ENCODE measurements around the gene FGFBP3. TPM values are rescaled to one million over a fixed set of nuclear protein-coding genes. Genes with fewer than 3 reads are reported as not detected.

The FGFBP3 gene
- total and polyA plus RNA-seq, 2 of the 4 experiments (the other 2 are of a cell fraction): under 0.01 to 0.36 TPM

DNA sequence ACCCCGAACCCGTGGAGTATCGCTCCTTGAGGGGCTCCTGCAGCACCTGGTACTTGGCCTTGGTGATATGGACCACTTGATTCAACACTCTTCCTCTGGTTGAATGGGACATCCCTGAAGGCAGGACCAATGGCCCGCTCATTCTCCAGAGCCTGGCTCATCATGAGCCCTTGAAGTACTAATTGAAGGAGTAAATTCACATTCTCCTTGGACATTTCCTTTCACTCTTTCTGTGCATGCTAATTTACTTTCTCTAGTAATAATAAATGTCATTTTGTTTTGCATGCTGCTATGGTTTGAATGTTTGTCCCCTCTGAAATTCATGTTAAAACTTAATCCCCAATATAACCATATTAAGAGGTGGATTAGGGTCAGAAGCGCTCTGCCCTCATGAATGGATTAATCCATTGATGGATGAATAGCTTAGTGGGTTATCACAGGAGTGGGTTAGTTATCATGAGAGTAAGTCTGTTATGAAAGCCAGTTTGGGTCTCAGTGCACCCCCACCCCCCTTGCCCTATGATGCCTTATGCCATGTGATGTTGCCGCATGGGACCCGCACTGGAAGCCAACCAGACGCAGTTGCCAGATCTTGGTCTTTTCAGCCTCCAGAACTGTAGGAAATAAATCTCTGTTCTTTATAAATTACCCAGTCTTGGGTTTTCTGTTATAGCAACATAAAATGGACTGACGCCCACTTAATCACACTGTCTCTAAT lies 23.8 kb downstream of the FGFBP3 start:
- Histone ChIP-seq H3K14ac (replicated peaks; ENCODE audit: low read depth, low read length) (no peak overlapping the region), H3K79me1 (ENCODE audit: low read depth in 1 of 2, low read length in 2 of 2) (no peaks in the 10 kb centered on the region), H2BK5ac (ENCODE audit: low read depth, low read length, poor library complexity, severe bottlenecking) (no peak overlapping the region), H4K5ac (ENCODE audit: low read depth, low read length) (no peak overlapping the region), H3K4ac (ENCODE audit: low read depth, low read length) (no peak overlapping the region), H4K91ac (ENCODE audit: insufficient read depth, low read depth, low read length) (no peak overlapping the region), H3K4me2 (ENCODE audit: low read depth, low read length) (no peak overlapping the region), H2BK20ac (ENCODE audit: low read depth, low read length) (no peak overlapping the region), H3K56ac (ENCODE audit: extremely low read depth, insufficient read depth, low read length) (no peak overlapping the region), H2BK120ac (ENCODE audit: low read depth, low read length) (no peak overlapping the region), H4K8ac (ENCODE audit: low read depth in 2 of 2, low read length in 2 of 2) (no peak overlapping the region), H3K9me1 (ENCODE audit: insufficient read depth, low read length) (no peaks in the 10 kb centered on the region), H3K4me3 (ENCODE audit: insufficient read depth, low read depth, low read length) (no peak overlapping the region), H3K23ac (ENCODE audit: low read depth, low read length) (no peak overlapping the region), H2AK9ac (replicated peaks; ENCODE audit: low read depth, low read length, poor library complexity) (no peak overlapping the region), H3K27me3 (ENCODE audit: control insufficient read depth, insufficient read depth, low read length) (no peaks in the 10 kb centered on the region; the same call in 1 of the 2 replicates), H2BK15ac (ENCODE audit: low read depth, low read length) (no peak overlapping the region), H3K9ac (ENCODE audit: low read depth, low read length) (no peak overlapping the region), H3K36me3 (ENCODE audit: control insufficient read depth, insufficient read depth, low read length) (no peaks in the 10 kb centered on the region), H3K18ac (ENCODE audit: low read depth, low read length) (no peak overlapping the region), H2AFZ (replicated peaks; ENCODE audit: low read length, poor library complexity) (no peak overlapping the region), H3K9me3 (ENCODE audit: control insufficient read depth, insufficient read depth, low read length) (no peaks in the 10 kb centered on the region; the same call in 1 of the 2 replicates), H2AK5ac (ENCODE audit: low read depth, low read length) (no peak overlapping the region), H3K4me1 (ENCODE audit: control insufficient read depth, insufficient read depth, low read length) (no peaks in the 10 kb centered on the region), H4K20me1 (ENCODE audit: insufficient read depth, low read length) (no peaks in the 10 kb centered on the region), H3K27ac (ENCODE audit: insufficient read depth, low read length) (no peak overlapping the region)
- ChIA-PET POLR2A (ENCODE audit: unreplicated experiment) (interaction anchor here (0.6 kb wide), 1 partner anchor 296 kb away, joined by 3 read pairs; no protein-coding TSS in a partner anchor), CTCF (no interaction called here)
- dilution Hi-C loops (cut with HindIII; ENCODE audit: low sequenced_read_pairs, unreplicated experiment): no loop called here
- intact Hi-C loops (cut with micrococcal nuclease): no loop called here
- no peak for DNase-seq
- TF ChIP-seq, protein P1, sequence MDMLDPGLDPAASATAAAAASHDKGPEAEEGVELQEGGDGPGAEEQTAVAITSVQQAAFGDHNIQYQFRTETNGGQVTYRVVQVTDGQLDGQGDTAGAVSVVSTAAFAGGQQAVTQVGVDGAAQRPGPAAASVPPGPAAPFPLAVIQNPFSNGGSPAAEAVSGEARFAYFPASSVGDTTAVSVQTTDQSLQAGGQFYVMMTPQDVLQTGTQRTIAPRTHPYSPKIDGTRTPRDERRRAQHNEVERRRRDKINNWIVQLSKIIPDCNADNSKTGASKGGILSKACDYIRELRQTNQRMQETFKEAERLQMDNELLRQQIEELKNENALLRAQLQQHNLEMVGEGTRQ (IDR thresholded peaks at IDR 0.05; ENCODE audit: low read depth, low read length): no peak
- no peak for TF ChIP-seq MXI1 (IDR thresholded peaks at IDR 0.05; ENCODE audit: borderline replicate concordance, low read depth, low read length)
- TF ChIP-seq CEBPB (IDR thresholded peaks at IDR 0.05; ENCODE audit: low read depth, low read length): no peak
- TF ChIP-seq POLR2A (IDR thresholded peaks at IDR 0.05; ENCODE audit: low read depth, low read length): no peak
- no peak for TF ChIP-seq NFE2L2 (IDR thresholded peaks at IDR 0.05; ENCODE audit: low read depth, low read length)
- TF ChIP-seq, protein P2, sequence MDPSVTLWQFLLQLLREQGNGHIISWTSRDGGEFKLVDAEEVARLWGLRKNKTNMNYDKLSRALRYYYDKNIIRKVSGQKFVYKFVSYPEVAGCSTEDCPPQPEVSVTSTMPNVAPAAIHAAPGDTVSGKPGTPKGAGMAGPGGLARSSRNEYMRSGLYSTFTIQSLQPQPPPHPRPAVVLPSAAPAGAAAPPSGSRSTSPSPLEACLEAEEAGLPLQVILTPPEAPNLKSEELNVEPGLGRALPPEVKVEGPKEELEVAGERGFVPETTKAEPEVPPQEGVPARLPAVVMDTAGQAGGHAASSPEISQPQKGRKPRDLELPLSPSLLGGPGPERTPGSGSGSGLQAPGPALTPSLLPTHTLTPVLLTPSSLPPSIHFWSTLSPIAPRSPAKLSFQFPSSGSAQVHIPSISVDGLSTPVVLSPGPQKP (IDR thresholded peaks at IDR 0.05; ENCODE audit: borderline replicate concordance, low read depth, low read length): no peak
- no peak for TF ChIP-seq RFX5 (IDR thresholded peaks at IDR 0.05; ENCODE audit: low read depth, low read length)
- TF ChIP-seq, protein P3, sequence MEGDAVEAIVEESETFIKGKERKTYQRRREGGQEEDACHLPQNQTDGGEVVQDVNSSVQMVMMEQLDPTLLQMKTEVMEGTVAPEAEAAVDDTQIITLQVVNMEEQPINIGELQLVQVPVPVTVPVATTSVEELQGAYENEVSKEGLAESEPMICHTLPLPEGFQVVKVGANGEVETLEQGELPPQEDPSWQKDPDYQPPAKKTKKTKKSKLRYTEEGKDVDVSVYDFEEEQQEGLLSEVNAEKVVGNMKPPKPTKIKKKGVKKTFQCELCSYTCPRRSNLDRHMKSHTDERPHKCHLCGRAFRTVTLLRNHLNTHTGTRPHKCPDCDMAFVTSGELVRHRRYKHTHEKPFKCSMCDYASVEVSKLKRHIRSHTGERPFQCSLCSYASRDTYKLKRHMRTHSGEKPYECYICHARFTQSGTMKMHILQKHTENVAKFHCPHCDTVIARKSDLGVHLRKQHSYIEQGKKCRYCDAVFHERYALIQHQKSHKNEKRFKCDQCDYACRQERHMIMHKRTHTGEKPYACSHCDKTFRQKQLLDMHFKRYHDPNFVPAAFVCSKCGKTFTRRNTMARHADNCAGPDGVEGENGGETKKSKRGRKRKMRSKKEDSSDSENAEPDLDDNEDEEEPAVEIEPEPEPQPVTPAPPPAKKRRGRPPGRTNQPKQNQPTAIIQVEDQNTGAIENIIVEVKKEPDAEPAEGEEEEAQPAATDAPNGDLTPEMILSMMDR (conservative IDR thresholded peaks at IDR 0.05; ENCODE audit: low read depth, low read length): no peak
- no peak for TF ChIP-seq RCOR1 (IDR thresholded peaks at IDR 0.05; ENCODE audit: insufficient replicate concordance, low read length)
- no peak for TF ChIP-seq MAZ (IDR thresholded peaks at IDR 0.05; ENCODE audit: borderline replicate concordance, low read depth, low read length)
- no peak for TF ChIP-seq CHD1 (IDR thresholded peaks at IDR 0.05; ENCODE audit: low read depth, low read length)
- TF ChIP-seq SMC3 (IDR thresholded peaks at IDR 0.05; ENCODE audit: low read depth, low read length): no peak
- no peak for TF ChIP-seq RAD21 (IDR thresholded peaks at IDR 0.05; ENCODE audit: low read length)
- no peak for TF ChIP-seq BHLHE40 (IDR thresholded peaks at IDR 0.05; ENCODE audit: low read depth, low read length)
- TF ChIP-seq MAFK (IDR thresholded peaks at IDR 0.05; ENCODE audit: low read depth, low read length): no peak
- no peak for TF ChIP-seq FOS (IDR thresholded peaks at IDR 0.05; ENCODE audit: low read depth, low read length)
- in situ Hi-C loops (cut with MboI; ENCODE audit: low sequenced_read_pairs): no loop called here
- no TSS peak for BruUV-seq (replicated peaks)
- 100% methylated on average over 3 of the region's 9 CpGs; no CpG with 5 or more reads in 1 of the 2 experiments for WGBS, 2 experiments (ENCODE audit: extremely low coverage in 2 of 2, insufficient read length in 1 of 2)
- ATAC-seq (ENCODE audit: low read depth): no peak

Data from IMR-90 (cell line).